Measurements from ENCODE around the gene SEMA4D. TPM values are rescaled to one million over a fixed set of nuclear protein-coding genes. Genes with fewer than 3 reads are reported as not detected.

The SEMA4D gene
- total and polyA plus RNA-seq, 2 of the 13 experiments (the other 11 are each of a cell fraction or from before 2014, with no cell fraction given), result 0.13 to 0.16 TPM

DNA sequence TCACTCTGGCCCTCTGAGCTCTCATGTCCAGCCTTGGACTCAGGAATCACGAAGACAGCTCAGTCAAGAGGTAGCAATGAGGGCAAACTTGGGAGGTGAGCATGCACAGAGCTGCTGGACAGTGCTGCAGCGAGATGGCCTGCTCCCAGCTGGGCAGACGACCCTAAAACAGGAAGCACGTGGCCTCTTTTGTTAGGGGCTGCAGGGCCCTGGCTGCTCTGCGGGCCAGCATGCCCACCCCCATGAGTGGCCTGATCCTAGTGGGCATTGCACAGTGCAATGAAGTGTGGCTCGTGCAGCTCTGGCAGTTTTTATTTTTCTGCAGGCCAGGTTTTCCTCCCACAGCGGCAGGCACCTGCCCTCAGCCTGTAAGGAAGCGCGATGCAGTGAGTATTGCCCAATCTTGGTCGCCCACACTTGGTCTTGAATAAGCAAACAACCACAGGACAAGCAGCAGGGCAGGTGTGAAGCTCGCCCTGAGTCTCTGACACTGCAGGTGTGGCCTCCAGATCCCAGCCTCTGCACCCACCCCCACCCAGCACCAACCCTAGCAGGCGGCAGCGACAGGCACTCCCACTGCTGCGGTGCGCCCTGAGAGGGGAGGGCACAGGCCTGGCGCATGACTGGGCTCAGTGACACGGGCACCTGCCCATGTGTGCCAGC lies 60.8 kb downstream of the SEMA4D start:
- Histone ChIP-seq H3K4me3 (replicated peaks in 1 of 3; ENCODE audit: insufficient read depth in 1 of 3, low read depth in 2 of 3, low read length in 3 of 3) (no peak overlapping the region), H3K27ac (ENCODE audit: extremely low read length, insufficient read depth, low read length) (no peak overlapping the region), H3K27me3 (ENCODE audit: control insufficient read depth in 1 of 2, insufficient read depth in 2 of 2, low read length in 2 of 2) (peaks cover 0 to 14% of the 10 kb centered on the region in 2 experiments; a peak in 2 of 5 replicates), H4K20me1 (ENCODE audit: insufficient read depth, low read length) (no peaks in the 10 kb centered on the region), H3K79me2 (ENCODE audit: insufficient read depth, low read length) (no peaks in the 10 kb centered on the region), H3K36me3 (replicated peaks in 1 of 2; ENCODE audit: control insufficient read depth in 1 of 2, insufficient read depth in 2 of 2, low read length in 2 of 2) (no peaks in the 10 kb centered on the region), H3K4me1 (ENCODE audit: insufficient read depth, low read length) (no peaks in the 10 kb centered on the region), H2AFZ (ENCODE audit: low read length) (no peak overlapping the region), H3K4me2 (ENCODE audit: low read depth, low read length) (no peak overlapping the region), H3K9me3 (ENCODE audit: low read length) (no peaks in the 10 kb centered on the region), H3K9ac (ENCODE audit: insufficient read depth, low read depth, low read length) (no peak overlapping the region)
- whole genome bisulfite sequencing (ENCODE audit: low lambda C conversion rate), result 20% methylated on average over 8 of the region's 17 CpGs
- no peak for DNase-seq (ENCODE audit: low spot score)
- no TSS peak for BruUV-seq (replicated peaks)
- TF ChIP-seq CEBPB (IDR thresholded peaks at IDR 0.05; ENCODE audit: borderline replicate concordance, low read depth, low read length) (peak; percentile 67; the same call in 1 of the 2 replicates), CEBPG (CRISPR knock-in tag; IDR thresholded peaks at IDR 0.05) (peak; percentile 46), PTBP1 (IDR thresholded peaks at IDR 0.05; ENCODE audit: low read depth, low read length, poor library complexity, severe bottlenecking) (no peak), IKZF4 (CRISPR knock-in tag; IDR thresholded peaks at IDR 0.05; ENCODE audit: borderline replicate concordance, low read depth, not compliant biosample characterization) (no peak)
- TF ChIP-seq, protein P1, sequence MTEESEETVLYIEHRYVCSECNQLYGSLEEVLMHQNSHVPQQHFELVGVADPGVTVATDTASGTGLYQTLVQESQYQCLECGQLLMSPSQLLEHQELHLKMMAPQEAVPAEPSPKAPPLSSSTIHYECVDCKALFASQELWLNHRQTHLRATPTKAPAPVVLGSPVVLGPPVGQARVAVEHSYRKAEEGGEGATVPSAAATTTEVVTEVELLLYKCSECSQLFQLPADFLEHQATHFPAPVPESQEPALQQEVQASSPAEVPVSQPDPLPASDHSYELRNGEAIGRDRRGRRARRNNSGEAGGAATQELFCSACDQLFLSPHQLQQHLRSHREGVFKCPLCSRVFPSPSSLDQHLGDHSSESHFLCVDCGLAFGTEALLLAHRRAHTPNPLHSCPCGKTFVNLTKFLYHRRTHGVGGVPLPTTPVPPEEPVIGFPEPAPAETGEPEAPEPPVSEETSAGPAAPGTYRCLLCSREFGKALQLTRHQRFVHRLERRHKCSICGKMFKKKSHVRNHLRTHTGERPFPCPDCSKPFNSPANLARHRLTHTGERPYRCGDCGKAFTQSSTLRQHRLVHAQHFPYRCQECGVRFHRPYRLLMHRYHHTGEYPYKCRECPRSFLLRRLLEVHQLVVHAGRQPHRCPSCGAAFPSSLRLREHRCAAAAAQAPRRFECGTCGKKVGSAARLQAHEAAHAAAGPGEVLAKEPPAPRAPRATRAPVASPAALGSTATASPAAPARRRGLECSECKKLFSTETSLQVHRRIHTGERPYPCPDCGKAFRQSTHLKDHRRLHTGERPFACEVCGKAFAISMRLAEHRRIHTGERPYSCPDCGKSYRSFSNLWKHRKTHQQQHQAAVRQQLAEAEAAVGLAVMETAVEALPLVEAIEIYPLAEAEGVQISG (CRISPR knock-in tag; IDR thresholded peaks at IDR 0.05), result no peak
- POLR2A ChIA-PET, result no interaction called here
- in situ Hi-C loops (cut with HindIII; ENCODE audit: extremely low pct_ligation_motif_present, low pct_unique_long_range_greater_than_20kb), result no loop called here
- ATAC-seq, result peak; percentile 21; the same call in 2 of the 3 replicates
- intact Hi-C loops (cut with micrococcal nuclease; ENCODE audit: unreplicated experiment), result no loop called here
- CTCF ChIA-PET (ENCODE audit: low intra/inter-chr PET ratio, low total read pairs), result no interaction called here
- no peak for FAIRE-seq
